ENCODE measurements around the gene ASB4. TPM values are rescaled to one million over a fixed set of nuclear protein-coding genes. Genes with fewer than 3 reads are reported as not detected.

The ASB4 gene, protein sequence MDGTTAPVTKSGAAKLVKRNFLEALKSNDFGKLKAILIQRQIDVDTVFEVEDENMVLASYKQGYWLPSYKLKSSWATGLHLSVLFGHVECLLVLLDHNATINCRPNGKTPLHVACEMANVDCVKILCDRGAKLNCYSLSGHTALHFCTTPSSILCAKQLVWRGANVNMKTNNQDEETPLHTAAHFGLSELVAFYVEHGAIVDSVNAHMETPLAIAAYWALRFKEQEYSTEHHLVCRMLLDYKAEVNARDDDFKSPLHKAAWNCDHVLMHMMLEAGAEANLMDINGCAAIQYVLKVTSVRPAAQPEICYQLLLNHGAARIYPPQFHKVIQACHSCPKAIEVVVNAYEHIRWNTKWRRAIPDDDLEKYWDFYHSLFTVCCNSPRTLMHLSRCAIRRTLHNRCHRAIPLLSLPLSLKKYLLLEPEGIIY
- under 0.01 TPM in 1 of 2 replicates, not detected in the other for total RNA-seq

DNA sequence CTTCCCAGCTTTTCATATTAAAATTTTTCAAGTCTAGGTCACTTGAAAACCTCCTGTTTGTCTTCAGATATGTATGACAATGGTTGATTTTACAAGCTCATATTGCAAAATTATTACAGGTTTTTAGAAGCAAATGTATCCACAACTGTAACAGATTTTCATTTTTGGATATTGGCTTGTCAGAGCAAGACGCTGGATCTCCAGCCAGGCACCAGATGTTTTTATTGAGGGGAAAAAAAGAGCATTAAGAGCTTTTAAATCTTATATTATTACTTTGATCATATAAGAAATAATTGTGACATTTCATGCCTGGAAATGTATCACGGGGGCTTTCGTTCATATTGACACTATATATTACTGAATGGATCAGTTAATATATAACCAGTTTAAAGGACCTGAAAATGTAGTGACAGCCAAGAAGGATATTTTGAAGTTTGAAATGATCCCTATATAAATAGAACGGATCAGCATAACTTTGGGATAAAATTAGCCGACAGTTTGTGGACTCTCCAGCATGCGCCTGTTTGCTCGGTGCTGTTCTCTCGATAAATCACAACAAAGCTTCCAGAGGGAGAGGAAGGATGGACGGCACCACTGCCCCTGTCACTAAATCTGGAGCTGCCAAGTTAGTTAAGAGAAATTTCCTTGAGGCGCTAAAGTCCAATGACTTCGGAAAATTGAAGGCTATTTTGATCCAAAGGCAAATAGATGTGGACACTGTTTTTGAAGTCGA, at the start of gene ASB4:
Gene ASB4, plus strand, starts transcription at position 553 of the 733 bp plus-strand sequence. Its CDS starts 29 bp downstream, at position 582.

Other genes with a start within 250 kb of the ASB4 start
- not detected in 2 replicates for gene PON1, start 161.4 kb upstream of the ASB4 start, total RNA-seq
- not detected in 2 replicates for gene PON3, start 89.6 kb upstream of the ASB4 start, total RNA-seq
- gene PON2, start 50.9 kb upstream of the ASB4 start, total RNA-seq = 42.0 and 49.5 TPM in 2 replicates
- 13.1 and 16.2 TPM in 2 replicates for gene PDK4, start 110.6 kb downstream of the ASB4 start, total RNA-seq